HG03457 (cell line): ENCODE data around the gene EFNA5.
A peak's percentile ranks its signal among the peaks of the same experiment; 100 is the strongest.

Source experiments
- ATAC-seq: cut with Tn5 transposase; IDR thresholded peaks from one replicate; pipeline ENCODE4 v1.9.1; 2021; ENCODE audit warnings: moderate number of reproducible peaks; ENCODE audit not compliant: unreplicated experiment

Gene EFNA5

GRCh38 chr5:107572715-107573368 lies 97.9 kb downstream of the EFNA5 start:
- no peak for ATAC-seq

DNA sequence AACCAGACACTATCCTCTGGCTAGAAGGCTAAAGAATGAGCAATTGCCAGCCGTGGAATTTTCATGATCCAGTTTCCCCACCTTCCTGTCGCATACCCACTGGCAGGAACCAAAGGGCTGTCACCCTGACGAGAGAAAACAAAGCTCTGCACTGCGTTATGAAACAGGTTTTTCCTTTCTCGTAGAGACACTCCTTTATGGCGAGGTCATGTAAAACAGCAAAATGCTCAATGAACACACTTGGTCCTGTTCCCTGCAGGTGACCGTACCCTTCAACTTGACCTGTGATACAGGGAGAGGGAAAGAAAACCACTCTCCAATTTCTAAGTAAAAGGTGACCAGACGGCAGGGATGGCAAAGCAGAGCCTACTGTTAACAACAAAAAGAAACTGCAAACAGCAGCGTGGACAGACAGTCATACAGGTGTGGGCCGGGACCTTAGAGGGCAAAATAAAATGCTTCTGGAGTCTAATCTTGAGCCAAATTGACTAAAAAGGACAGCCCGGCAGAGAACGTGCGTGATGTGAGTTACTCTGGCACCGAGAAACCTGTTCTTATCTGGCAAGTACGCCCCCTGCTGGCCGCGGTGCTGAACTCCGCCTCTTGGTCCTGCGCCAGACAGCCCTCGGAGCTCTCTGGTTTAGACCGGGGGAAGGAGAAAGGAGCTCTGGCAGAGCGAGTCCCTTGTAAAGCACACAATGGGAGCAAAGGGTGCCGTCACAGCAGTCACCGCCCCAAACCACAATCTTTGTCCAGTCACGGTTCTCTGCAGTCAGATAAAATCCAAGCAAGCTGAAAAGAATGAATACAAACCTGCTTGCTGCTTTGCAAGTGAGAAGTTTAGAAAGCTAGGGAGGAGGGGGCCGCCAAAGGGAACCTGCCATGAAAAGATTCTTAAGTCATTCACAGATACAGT lies 98.9 kb downstream of the EFNA5 start:
- ATAC-seq = peak; percentile 48

GRCh38 chr5:107570805-107571531 lies 99.8 kb downstream of the EFNA5 start:
- peak; percentile 80 for ATAC-seq

DNA sequence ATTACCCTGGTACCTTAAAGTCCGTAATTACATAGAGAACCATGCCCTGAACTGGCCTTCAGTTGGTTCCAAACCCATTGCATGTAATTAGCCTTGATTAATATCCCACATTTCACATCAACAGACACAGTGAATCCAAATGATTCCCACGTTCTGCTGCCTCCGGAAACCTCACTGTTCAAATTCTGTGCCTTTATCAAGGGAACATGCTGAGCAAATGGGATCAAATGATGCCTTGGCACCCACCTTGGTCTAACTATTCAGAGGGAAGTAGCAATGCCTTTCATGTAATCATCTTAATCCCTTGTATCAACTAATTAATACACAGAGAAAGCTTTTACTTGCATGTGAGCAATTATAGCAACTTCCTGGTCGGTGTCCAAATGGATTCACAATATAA lies 100.6 kb downstream of the EFNA5 start:
- no peak for ATAC-seq

DNA sequence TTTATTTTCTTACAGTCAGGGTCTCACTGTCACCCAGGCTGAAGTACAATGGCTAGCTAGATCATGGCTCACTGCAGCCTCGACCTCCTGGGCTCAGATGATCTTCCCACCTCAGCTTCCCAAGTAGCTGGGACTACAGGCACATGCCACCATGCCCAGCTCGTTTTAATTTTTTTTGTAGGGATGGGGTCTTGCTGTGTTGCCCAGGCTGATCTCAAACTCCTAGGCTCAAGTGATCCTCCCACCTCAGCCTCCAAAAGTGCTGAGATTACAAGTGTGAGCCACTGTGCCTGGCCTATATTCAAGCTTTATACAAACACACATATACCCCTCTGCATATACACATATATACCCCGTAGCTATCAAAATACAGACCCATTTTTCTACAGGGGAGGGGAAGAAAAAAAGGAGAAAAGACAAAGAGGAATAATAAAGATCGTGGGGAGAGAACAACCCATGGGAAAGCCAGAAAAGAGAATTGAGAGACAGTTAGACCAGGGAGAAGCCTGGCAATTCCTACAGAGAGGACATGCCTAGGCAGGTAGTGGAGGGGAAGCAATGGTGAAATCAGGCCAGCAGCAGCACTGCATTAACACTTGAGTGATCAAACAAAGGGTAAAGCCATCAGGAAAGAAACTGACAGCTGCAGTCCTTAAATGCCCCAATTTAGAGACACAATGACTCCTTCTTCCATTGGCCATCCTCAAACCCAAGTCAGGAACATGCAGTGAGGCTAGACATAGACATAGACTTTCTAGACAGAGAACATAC lies 102.7 kb downstream of the EFNA5 start:
- no peak for ATAC-seq

- no peak for ATAC-seq
Measured at GRCh38 chr5:107566986-107567385, 103.8 kb downstream of the EFNA5 start.

DNA sequence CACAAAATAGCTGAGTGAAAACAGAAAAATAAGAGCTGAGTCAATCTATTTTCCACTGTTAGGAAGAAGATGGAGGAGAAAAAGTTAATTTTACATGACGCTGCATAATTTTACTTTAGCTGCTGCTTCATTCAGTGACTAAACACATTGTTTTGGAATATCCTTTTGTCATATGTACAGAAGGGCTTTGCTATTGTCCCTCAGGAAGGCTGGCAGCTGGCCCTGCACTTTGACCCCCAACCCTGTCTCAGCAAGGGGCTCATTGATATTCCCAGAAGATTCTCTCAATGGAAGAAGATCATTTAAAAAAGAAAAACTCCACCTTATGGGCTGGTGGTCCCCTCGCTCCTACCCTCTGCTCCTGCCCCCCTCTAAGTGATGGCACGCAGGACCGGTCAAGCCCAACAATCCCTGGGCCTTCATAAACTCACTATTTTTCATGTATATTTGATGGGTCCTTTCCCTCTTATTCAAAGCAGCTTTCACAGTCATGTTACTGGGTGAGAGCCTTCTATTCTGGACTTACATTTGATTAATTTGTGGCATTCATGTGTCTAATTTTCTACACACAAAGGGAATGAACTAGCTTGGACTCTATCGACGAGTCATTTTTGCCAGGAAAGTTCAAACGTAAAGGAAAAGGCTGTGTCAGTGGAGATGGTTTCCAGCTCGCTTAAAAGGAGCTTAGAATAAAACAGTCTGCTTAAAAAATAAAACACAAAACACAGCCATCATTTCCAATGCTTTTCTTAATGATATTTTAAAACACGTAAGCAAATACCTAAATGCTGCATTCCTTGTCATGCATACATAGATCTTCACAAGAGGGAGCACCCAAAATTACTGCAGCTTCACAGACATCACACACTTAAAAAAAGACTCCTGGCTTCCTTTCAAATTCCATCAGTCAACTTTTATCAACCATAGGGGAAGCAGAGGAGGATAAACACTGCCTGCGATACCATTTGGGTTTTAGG lies 104.7 kb downstream of the EFNA5 start:
- no peak for ATAC-seq

DNA sequence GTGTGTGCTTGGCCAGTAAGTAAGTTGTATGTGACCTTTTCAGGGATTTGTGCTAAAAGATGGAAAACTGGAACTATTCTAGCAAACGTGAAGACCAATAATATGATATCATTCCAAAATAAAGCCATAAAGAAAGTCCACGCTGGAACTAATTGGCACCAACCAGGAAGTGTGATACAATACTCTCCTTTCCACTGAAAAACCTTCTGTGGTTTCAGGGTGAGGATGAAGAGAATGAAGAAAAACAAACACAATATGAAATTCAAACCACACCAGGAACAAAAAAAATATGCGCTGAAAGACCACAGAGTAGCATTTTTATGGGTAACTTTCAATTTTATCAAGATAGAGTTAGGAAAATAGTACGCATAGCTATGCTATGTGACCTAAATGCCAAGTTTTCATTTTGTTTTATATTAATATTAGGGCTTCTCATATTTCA lies 105.8 kb downstream of the EFNA5 start:
- no peak for ATAC-seq

- ATAC-seq = no peak
Measured at GRCh38 chr5:107563959-107564544, 106.7 kb downstream of the EFNA5 start.

DNA sequence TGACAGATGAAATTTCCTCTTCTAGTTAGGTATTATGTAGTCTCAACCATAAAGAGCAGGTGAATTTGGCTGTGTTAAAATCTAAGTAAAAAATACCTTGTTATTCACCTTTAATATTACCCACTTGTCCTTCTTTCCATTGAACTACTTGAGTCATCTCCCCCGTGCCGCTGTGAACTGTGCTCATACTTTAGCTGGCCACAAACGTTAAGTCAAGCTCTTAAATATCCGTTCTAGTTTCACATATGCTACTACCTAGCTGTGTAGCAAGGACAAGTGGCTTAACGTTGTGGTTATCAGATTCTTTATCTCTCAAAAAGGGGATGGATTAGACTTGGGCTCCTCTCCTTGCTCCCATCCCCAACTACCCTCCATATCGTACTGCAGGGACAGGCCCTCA lies 110.4 kb downstream of the EFNA5 start:
- no peak for ATAC-seq

DNA sequence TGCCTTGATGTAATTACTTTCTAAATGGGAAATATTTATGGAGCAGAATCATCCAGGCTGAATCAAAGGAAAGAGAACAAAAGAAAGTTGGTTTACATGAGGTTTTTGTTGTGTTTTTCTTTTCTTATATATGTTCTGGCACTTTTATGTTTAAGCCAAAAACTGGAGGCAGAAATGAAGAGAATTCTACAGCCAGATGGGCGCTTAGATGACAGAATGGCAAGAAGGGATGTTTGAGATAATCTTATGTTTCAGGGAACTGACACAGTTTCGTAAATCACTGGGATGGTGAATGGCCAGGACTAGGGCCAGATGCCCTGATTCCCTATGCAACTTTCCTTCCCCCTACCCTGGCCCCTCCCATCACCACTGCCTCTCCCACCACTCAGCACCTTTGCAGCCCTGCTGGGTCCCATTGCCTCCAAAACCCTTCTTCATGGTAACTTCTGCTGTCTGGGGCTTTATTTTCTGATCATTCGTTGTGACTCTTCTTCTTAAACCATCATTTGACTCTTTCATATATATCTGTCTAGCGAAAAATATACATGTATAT lies 111.8 kb downstream of the EFNA5 start:
- ATAC-seq = no peak

GRCh38 chr5:107557051-107557658 lies 113.6 kb downstream of the EFNA5 start:
- no peak for ATAC-seq

- ATAC-seq = no peak
Measured at GRCh38 chr5:107556575-107556974, 114.2 kb downstream of the EFNA5 start.

DNA sequence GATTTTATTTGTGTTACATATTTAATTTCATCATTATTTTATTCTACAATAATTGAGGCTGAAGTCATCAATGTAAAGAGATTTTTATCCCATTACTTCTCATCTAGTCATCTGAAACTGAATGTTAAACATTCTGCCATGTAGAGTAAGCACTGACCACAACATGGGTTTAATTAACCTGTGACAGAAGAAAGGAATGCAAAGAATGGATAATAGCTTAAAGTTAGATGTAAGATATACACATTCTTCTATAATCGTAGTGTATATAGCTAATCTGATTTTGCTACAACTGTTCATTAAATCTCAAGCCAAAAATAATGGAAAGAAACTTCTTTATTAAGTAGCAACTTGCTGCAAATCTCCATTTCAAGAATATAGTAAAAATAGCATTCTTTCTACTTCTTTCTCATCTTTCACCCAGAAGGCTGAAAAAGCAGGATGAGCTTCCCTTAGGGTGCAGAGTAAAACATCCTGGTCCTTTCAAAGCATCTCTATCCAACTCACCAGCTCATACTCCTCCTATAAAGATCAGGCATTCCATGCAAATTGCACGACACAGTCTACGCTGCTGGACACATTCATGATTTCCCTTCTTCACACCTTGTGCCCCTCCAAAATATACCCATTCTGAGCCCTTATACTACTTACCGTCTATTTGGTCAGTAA lies 115.2 kb downstream of the EFNA5 start:
- no peak for ATAC-seq

DNA sequence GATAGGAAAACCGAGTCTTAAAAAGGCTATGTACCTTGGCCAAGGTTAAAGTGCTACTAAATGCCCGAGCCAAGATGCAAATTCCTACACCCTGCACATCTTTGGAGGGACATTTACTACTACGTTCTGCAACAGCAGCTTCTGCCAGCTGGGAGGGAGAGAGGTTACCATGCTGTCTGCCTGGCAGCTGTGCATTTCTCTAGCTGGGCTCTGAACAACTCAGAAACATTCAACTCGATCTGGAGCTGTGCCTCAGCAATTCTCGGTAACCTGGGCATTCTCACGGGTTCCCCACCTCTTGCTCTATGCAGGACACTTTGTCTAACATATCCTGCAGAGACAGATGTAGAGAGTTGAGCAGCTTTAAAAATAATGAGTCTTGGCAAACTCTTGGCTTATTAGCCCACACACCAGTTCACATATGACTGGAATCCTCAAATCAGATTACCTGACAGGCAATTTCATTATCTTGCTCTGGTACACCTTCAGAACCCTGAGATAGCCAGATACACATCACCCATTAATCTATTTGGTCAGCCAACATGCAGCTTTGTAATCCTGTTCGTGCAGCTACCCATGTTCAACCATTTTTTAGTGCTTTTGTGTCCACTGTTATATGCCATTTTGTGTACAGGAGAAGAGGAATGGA lies 115.8 kb downstream of the EFNA5 start:
- ATAC-seq = no peak

GRCh38 chr5:107553117-107553555 lies 117.6 kb downstream of the EFNA5 start:
- no peak for ATAC-seq

DNA sequence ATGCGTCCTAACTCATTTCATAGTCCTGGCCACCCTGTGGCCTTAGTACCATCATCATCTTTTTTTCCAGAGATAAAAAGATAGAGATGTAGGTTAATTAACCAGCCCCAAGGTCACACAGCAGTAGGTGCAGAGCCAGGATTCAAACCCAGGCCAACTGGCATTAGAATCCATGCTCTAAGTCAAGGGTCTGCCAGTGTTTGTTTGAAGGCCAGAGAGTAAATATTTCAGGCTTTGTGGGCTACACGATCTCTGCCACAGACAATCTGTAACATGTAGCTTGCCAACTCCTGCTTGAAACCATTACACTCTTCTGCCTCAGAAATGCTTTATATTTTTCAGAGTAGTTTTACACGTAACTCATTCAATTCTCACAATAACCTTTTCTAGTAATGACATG lies 119.6 kb downstream of the EFNA5 start:
- ATAC-seq = no peak
